ENCODE results near the gene FOLR2.
"Not testable (repeated sequence)": the region's sequence is repeated elsewhere in the genome, so short reads cannot be mapped to it uniquely, and the experiment has no call there.

Gene FOLR2

GRCh38 chr11:72243173-72244059 is 26.8 kb downstream of the FOLR2 start:
- no peak for DNase-seq

- DNase-seq: no peak
Observed at GRCh38 chr11:72244060-72244360, 27.4 kb downstream of the FOLR2 start, which contains the start of gene PHOX2A. Gene PHOX2A (minus strand): TSS chr11:72244176. CDS start chr11:72244004, 172 bp downstream.

- no peak for DNase-seq
Observed at GRCh38 chr11:72244361-72245262, 28.0 kb downstream of the FOLR2 start.

- no peak for DNase-seq
Observed at GRCh38 chr11:72245263-72245816, 28.7 kb downstream of the FOLR2 start.

- no peak for DNase-seq
Observed at GRCh38 chr11:72247584-72247983, 31.0 kb downstream of the FOLR2 start.

- no peak for DNase-seq
Observed at GRCh38 chr11:72249961-72250360, 33.4 kb downstream of the FOLR2 start.

- no peak for DNase-seq
Observed at GRCh38 chr11:72250661-72251464, 34.3 kb downstream of the FOLR2 start.

- DNase-seq: no peak
Observed at GRCh38 chr11:72251614-72252013, 35.0 kb downstream of the FOLR2 start.

- DNase-seq: no peak
Observed at GRCh38 chr11:72253392-72253791, 36.8 kb downstream of the FOLR2 start.

- no peak for DNase-seq
Observed at GRCh38 chr11:72254299-72254993, 37.9 kb downstream of the FOLR2 start.

- no peak for DNase-seq
Observed at GRCh38 chr11:72257570-72257969, 41.0 kb downstream of the FOLR2 start.

GRCh38 chr11:72259490-72259889 is 42.9 kb downstream of the FOLR2 start:
- no peak for DNase-seq

- DNase-seq: no peak
Observed at GRCh38 chr11:72260574-72260973, 44.0 kb downstream of the FOLR2 start.

- no peak for DNase-seq
Observed at GRCh38 chr11:72263361-72263760, 46.8 kb downstream of the FOLR2 start.

- DNase-seq: no peak
Observed at GRCh38 chr11:72265951-72266350, 49.4 kb downstream of the FOLR2 start.

GRCh38 chr11:72266960-72267359 is 50.4 kb downstream of the FOLR2 start:
- DNase-seq: not testable (repeated sequence)

- no peak for DNase-seq
Observed at GRCh38 chr11:72267956-72268617, 51.5 kb downstream of the FOLR2 start.

All from CD4-positive, alpha-beta T cell treated with Interferon gamma for 1 hour (primary cell).